Activated T-cell treated with anti-CD3 and anti-CD28 coated beads, Interleukin-2, amount 50 U/mL, for 24 hours (primary cell): ENCODE data around the gene ABHD4.
"Not testable (repeated sequence)": the region's sequence is repeated elsewhere in the genome, so short reads cannot be mapped to it uniquely, and the experiment has no call there.

Source experiments
- DNase-seq: peaks from one replicate; pipeline ENCODE4 v3.0.0-alpha.2; 2020
- H3K27ac Mint-ChIP-seq: 2 replicates; pipeline ENCODE4 v1.8.0; 2020; ENCODE audit warnings: mild to moderate bottlenecking, mixed read lengths
- H3K27me3 Mint-ChIP-seq: 2 replicates; pipeline ENCODE4 v1.8.0; 2020; ENCODE audit warnings: mixed read lengths
- H3K36me3 Mint-ChIP-seq: 2 replicates; pipeline ENCODE4 v1.8.0; 2020; ENCODE audit warnings: low read depth, mixed read lengths
- H3K4me1 Mint-ChIP-seq: 2 replicates; pipeline ENCODE4 v1.8.0; 2020; ENCODE audit warnings: low read depth, mixed read lengths
- H3K4me3 Mint-ChIP-seq: 2 replicates; pipeline ENCODE4 v1.8.0; 2020; ENCODE audit warnings: mild to moderate bottlenecking, moderate library complexity, mixed read lengths
- H3K9me3 Mint-ChIP-seq: 2 replicates; pipeline ENCODE4 v1.8.0; 2020; ENCODE audit warnings: mixed read lengths

Gene ABHD4

GRCh38 chr14:22610931-22611330 lies 12.8 kb downstream of the ABHD4 start:
- Mint-ChIP-seq H3K27ac (no peak overlapping the region), H3K27me3 (no peaks in the 10 kb centered on the region), H3K4me1 (peaks cover 7% of the 10 kb centered on the region), H3K4me3 (no peak overlapping the region), H3K9me3 (no peaks in the 10 kb centered on the region), H3K36me3 (peaks cover 43% of the 10 kb centered on the region)
- DNase-seq, result no peak

DNA sequence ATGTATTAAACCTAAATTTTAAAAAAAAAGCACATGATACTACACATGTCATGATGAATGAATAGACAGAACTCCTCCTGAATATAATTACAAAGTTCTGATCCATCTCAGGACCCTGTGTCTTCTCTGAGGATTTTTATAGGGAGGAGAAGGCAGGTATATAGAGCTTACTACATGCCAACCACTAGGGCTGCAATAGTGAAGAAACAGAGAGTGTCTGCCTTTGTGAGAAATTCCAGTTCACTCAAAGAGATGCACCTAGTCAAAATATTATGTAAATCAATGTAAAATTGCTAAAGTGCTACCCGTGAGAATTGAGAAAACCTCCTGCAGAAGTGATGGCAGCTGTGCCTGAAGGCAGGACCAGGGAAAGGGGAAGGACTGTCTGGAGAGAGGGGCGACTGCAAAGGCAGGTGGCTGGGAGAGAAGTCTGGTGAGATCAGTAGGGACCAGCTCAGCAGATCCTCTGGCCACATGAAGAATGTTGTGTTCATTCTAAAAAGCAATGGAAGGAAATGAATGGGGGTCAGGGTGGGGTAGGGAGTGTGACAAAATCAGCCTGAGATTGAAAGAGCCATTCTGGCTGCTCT lies 15.1 kb downstream of the ABHD4 start:
- H3K27ac Mint-ChIP-seq, result no peak overlapping the region
- H3K4me3 Mint-ChIP-seq, result no peak overlapping the region
- DNase-seq, result no peak

DNA sequence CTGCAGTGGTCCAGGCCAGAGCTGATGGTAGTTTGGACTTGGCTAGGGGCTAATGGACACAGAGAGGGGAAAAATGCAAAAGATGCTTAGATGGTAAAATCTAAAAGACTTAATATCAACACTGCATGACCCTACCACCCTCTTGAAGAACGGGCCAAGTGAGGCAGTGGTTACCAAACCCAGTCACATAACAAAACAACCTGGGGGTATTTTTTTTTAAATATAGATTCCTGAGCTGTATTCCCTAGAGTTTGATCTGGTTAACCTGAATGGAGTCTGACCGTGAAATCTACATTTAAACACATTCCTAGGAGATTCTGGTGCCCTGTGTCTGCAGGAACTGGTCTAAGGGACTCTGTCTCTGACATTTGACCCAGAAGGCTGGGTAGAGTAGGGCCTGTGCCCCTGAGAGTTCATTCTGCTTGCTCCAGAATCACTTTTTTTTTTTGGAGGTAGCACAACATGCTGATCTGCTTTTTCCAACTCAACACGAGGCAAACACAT lies 15.7 kb downstream of the ABHD4 start:
- Mint-ChIP-seq H3K27ac (no peak overlapping the region), H3K27me3 (no peaks in the 10 kb centered on the region), H3K36me3 (peaks cover 22% of the 10 kb centered on the region), H3K4me3 (no peak overlapping the region), H3K4me1 (peaks cover 7% of the 10 kb centered on the region), H3K9me3 (no peaks in the 10 kb centered on the region)
- no peak for DNase-seq

More for the DNA sequence above, 15.1 kb downstream of the ABHD4 start:
- Mint-ChIP-seq H3K4me1 (peaks cover 7% of the 10 kb centered on the region), H3K27me3 (no peaks in the 10 kb centered on the region), H3K9me3 (no peaks in the 10 kb centered on the region), H3K36me3 (peaks cover 25% of the 10 kb centered on the region)

DNA sequence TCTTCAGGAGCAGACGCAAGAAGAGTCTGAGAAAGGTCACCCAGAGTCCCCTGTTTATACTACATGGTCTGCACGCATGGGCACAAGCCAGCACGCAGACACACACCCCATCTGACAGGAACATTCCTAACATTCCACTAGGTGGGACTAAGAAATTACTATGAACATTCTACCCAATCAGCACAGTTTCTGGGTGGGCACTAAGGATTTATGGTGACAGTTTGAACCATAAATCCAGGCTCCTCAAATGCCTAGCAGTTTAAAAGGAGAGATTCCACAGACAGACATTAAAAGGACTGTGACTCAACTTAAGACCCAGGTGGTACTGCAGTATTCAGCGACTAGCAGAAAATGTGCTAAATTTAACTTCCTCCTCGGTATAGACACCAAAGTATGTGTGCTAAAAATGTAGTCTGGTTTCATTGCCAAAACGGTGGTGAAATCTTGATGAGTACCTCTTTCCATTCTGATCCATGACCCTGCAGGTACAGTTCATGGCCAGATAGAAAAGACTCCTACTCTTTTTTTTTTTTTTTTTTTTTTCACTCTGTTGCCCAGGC lies 16.2 kb downstream of the ABHD4 start:
- Mint-ChIP-seq H3K4me1 (peaks cover 7% of the 10 kb centered on the region), H3K4me3 (no peak overlapping the region), H3K27me3 (no peaks in the 10 kb centered on the region), H3K9me3 (no peaks in the 10 kb centered on the region), H3K36me3 (peaks cover 22% of the 10 kb centered on the region), H3K27ac (no peak overlapping the region)
- DNase-seq, result no peak

DNA sequence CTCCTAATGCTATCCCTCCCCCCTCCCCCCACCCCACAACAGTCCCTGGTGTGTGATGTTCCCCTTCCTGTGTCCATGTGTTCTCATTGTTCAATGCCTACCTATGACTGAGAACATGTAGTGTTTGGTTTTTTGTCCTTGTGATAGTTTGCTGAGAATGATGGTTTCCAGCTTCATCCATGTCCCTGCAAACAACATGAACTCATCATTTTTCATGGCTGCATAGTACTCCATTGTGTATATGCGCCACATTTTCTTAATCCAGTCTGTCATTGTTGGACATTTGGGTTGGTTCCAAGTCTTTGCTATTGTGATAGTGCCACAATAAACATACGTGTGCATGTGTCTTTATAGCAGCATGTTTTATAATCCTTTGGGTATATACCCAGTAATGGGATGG lies 17.7 kb downstream of the ABHD4 start:
- not testable (repeated sequence) for DNase-seq, H3K9me3 Mint-ChIP-seq, H3K4me3 Mint-ChIP-seq, H3K4me1 Mint-ChIP-seq, H3K27me3 Mint-ChIP-seq, H3K27ac Mint-ChIP-seq
- peaks cover 12% of the 10 kb centered on the region for H3K36me3 Mint-ChIP-seq

DNA sequence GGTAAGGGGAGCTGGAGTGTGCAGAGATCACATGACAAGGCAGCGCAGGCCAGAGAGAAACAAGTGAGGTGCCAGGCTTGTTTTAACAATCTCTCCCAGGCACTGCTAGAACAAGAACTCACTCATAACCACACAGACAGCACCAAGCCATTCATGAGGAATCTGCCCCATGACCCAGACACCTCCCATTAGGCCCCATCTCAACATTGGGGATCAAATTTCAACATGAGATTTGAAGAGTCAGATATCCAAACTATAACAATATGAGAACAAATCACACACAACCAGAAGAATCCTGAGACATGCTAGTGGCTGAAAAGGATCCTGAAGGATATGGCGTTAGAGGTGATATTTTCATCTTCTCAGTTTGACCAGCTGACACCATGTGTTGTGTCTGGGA lies 24.2 kb downstream of the ABHD4 start:
- H3K27me3 Mint-ChIP-seq, result no peaks in the 10 kb centered on the region
- H3K27ac Mint-ChIP-seq, result no peak overlapping the region
- H3K9me3 Mint-ChIP-seq, result no peaks in the 10 kb centered on the region
- no peaks in the 10 kb centered on the region for H3K36me3 Mint-ChIP-seq
- no peak overlapping the region for H3K4me3 Mint-ChIP-seq
- no peaks in the 10 kb centered on the region for H3K4me1 Mint-ChIP-seq
- no peak for DNase-seq

GRCh38 chr14:22623047-22623446 lies 24.9 kb downstream of the ABHD4 start:
- H3K27ac Mint-ChIP-seq, result no peak overlapping the region
- no peak overlapping the region for H3K4me3 Mint-ChIP-seq
- H3K36me3 Mint-ChIP-seq, result no peaks in the 10 kb centered on the region
- no peak for DNase-seq
- H3K4me1 Mint-ChIP-seq, result no peaks in the 10 kb centered on the region
- no peaks in the 10 kb centered on the region for H3K9me3 Mint-ChIP-seq
- no peaks in the 10 kb centered on the region for H3K27me3 Mint-ChIP-seq

DNA sequence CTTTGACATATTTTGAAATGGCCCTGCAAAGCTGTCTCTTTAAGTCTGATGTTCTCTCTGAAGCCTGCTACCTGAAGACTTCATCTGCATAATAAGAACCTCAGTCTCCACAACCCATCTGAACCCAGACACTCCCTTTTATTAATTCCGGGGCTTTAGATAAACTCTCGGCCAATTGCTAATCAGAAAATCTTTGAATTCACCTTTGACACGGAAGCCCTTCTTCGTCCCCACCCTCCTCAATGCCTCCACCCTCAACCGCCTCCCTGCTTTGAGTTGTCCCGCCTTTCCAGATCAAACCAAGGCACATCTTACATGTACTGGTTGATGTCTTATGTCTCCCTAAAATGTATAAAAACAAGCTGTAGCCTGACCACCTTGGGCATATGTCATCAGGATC lies 28.5 kb downstream of the ABHD4 start:
- H3K27ac Mint-ChIP-seq, result no peak overlapping the region

GRCh38 chr14:22627506-22628263 lies 29.6 kb downstream of the ABHD4 start:
- Mint-ChIP-seq H3K9me3 (peaks cover 12% of the 10 kb centered on the region), H3K4me1 (no peaks in the 10 kb centered on the region), H3K36me3 (no peaks in the 10 kb centered on the region), H3K27ac (no peak overlapping the region), H3K27me3 (peaks cover 3% of the 10 kb centered on the region), H3K4me3 (no peak overlapping the region)
- no peak for DNase-seq

More for the DNA sequence above, 28.5 kb downstream of the ABHD4 start:
- DNase-seq, result no peak
- Mint-ChIP-seq H3K4me3 (no peak overlapping the region), H3K9me3 (peaks cover 12% of the 10 kb centered on the region), H3K4me1 (no peaks in the 10 kb centered on the region), H3K36me3 (no peaks in the 10 kb centered on the region), H3K27me3 (no peaks in the 10 kb centered on the region)

DNA sequence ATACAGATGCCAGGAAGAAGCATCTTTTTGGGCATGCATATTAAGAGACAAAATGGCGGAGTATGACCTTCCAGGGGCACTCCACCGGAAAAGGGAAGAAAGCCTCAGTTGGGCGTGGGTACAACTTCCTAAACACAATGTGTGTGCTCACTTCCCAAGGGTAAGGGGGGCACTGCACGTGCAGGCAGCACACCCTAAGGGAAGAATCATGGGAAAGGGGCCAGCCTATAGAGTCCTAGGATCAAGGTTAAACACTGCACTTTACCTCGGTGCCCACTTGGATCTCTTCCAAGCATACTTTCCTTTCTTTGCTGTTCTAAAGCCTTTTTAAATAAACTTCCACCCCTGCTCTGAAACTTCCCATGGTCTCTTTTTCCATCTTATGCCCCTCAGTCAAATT lies 31.3 kb downstream of the ABHD4 start:
- no peak for DNase-seq
- Mint-ChIP-seq H3K9me3 (peaks cover 12% of the 10 kb centered on the region), H3K27ac (no peak overlapping the region), H3K4me3 (no peak overlapping the region), H3K36me3 (no peaks in the 10 kb centered on the region), H3K4me1 (no peaks in the 10 kb centered on the region), H3K27me3 (peaks cover 3% of the 10 kb centered on the region)

- no peak for DNase-seq
- Mint-ChIP-seq H3K27ac (no peak overlapping the region), H3K27me3 (peaks cover 3% of the 10 kb centered on the region), H3K4me1 (no peaks in the 10 kb centered on the region), H3K4me3 (no peak overlapping the region), H3K9me3 (peaks cover 12% of the 10 kb centered on the region), H3K36me3 (no peaks in the 10 kb centered on the region)
Measured at GRCh38 chr14:22630066-22630465, 32.0 kb downstream of the ABHD4 start.

GRCh38 chr14:22630486-22630885 lies 32.4 kb downstream of the ABHD4 start:
- no peaks in the 10 kb centered on the region for H3K4me1 Mint-ChIP-seq
- H3K27me3 Mint-ChIP-seq, result peaks cover 3% of the 10 kb centered on the region
- no peak overlapping the region for H3K27ac Mint-ChIP-seq
- H3K9me3 Mint-ChIP-seq, result peaks cover 12% of the 10 kb centered on the region
- H3K4me3 Mint-ChIP-seq, result no peak overlapping the region
- no peaks in the 10 kb centered on the region for H3K36me3 Mint-ChIP-seq
- no peak for DNase-seq

- peaks cover 12% of the 10 kb centered on the region for H3K9me3 Mint-ChIP-seq
- H3K27ac Mint-ChIP-seq, result no peak overlapping the region
- no peak for DNase-seq
- H3K4me1 Mint-ChIP-seq, result no peaks in the 10 kb centered on the region
- H3K4me3 Mint-ChIP-seq, result no peak overlapping the region
- no peaks in the 10 kb centered on the region for H3K36me3 Mint-ChIP-seq
- peaks cover 3% of the 10 kb centered on the region for H3K27me3 Mint-ChIP-seq
Measured at GRCh38 chr14:22634233-22634900, 36.3 kb downstream of the ABHD4 start.

DNA sequence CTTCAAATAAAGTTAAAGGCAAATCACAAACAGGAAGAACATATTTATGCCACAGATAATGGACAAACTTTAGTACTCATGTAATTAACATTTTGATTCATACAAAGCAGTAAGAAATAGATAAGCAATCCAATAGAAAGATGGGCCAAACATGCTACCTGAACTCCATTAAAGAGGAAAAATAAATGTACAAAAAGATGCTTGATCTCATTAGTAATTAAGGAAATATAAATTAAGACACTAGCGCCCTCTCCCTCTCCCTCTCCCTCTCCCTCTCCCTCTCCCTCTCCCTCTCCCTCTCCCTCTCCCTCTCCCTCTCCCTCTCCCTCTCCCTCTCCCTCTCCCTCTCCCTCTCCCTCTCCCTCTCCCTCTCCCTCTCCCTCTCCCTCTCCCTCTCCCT lies 37.9 kb downstream of the ABHD4 start:
- DNase-seq, H3K4me1 Mint-ChIP-seq, H3K9me3 Mint-ChIP-seq, H3K27ac Mint-ChIP-seq, H3K36me3 Mint-ChIP-seq, H3K27me3 Mint-ChIP-seq, H3K4me3 Mint-ChIP-seq: not testable (repeated sequence)

DNA sequence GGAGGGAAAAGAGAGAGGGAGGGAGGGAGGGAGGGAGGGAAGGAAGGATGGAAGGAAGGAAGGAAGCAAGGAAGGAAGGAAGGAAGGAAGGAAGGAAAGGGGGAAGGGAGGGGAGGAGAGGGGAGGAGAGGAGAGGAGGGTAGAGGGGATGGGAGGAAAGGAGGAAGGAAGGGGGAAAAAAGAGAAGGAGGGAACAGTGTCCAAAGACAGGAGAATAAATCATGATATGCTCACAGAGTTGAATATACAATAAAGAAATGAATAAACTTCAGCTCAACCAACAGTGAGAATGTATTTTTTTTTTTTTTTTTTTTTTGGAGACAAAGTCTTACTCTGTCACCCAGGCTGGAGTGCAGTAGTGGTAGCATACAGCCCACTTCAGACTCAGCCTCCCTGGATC lies 42.1 kb downstream of the ABHD4 start:
- DNase-seq, result no peak
- no peaks in the 10 kb centered on the region for H3K27me3 Mint-ChIP-seq
- H3K4me3 Mint-ChIP-seq, result no peak overlapping the region
- H3K36me3 Mint-ChIP-seq, result no peaks in the 10 kb centered on the region
- no peaks in the 10 kb centered on the region for H3K4me1 Mint-ChIP-seq
- no peak overlapping the region for H3K27ac Mint-ChIP-seq
- no peaks in the 10 kb centered on the region for H3K9me3 Mint-ChIP-seq
